ENCODE measurements around the gene ARMC8. TPM values are rescaled to one million over a fixed set of nuclear protein-coding genes. Genes with fewer than 3 reads are reported as not detected.
A peak's percentile ranks its signal among the peaks of the same experiment; 100 is the strongest.

The ARMC8 gene
- polyA plus RNA-seq, 4 donors: 41.9 to 51.1 (median 48.6) TPM

- no peak for DNase-seq (ENCODE audit: low read depth in 4 of 4, low spot score in 3 of 4)
Observed at GRCh38 chr3:138197058-138197457, 10.0 kb downstream of the ARMC8 start.

GRCh38 chr3:138197524-138197923, 10.4 kb downstream of the ARMC8 start:
- DNase-seq (ENCODE audit: low read depth in 4 of 4, low spot score in 3 of 4): no peak

GRCh38 chr3:138199851-138200250, 12.8 kb downstream of the ARMC8 start:
- no peak for DNase-seq (ENCODE audit: low read depth in 4 of 4, low spot score in 3 of 4)

- no peak for DNase-seq (ENCODE audit: low read depth in 4 of 4, low spot score in 3 of 4)
Observed at GRCh38 chr3:138200424-138200823, 13.3 kb downstream of the ARMC8 start.

- no peak for DNase-seq (ENCODE audit: low read depth in 4 of 4, low spot score in 3 of 4)
Observed at GRCh38 chr3:138202945-138203701, 16.0 kb downstream of the ARMC8 start.

GRCh38 chr3:138203938-138204337, 16.8 kb downstream of the ARMC8 start:
- no peak for DNase-seq (ENCODE audit: low read depth in 4 of 4, low spot score in 3 of 4)

- DNase-seq (ENCODE audit: low read depth in 4 of 4, low spot score in 3 of 4): no peak
Observed at GRCh38 chr3:138205527-138205926, 18.4 kb downstream of the ARMC8 start.

GRCh38 chr3:138206196-138206595, 19.1 kb downstream of the ARMC8 start:
- DNase-seq (ENCODE audit: low read depth in 4 of 4, low spot score in 3 of 4): no peak

GRCh38 chr3:138210528-138210927, 23.4 kb downstream of the ARMC8 start:
- DNase-seq (ENCODE audit: low read depth in 4 of 4, low spot score in 3 of 4): no peak

- DNase-seq (ENCODE audit: low read depth in 4 of 4, low spot score in 3 of 4): no peak
Observed at GRCh38 chr3:138213398-138214085, 26.4 kb downstream of the ARMC8 start.

- no peak for DNase-seq (ENCODE audit: low read depth in 4 of 4, low spot score in 3 of 4)
Observed at GRCh38 chr3:138219255-138219654, 32.2 kb downstream of the ARMC8 start.

- DNase-seq (ENCODE audit: low read depth in 4 of 4, low spot score in 3 of 4): no peak
Observed at GRCh38 chr3:138220242-138220641, 33.1 kb downstream of the ARMC8 start.

- no peak for DNase-seq (ENCODE audit: low read depth in 4 of 4, low spot score in 3 of 4)
Observed at GRCh38 chr3:138220788-138221187, 33.7 kb downstream of the ARMC8 start.

GRCh38 chr3:138222131-138222941, 35.2 kb downstream of the ARMC8 start:
- DNase-seq (ENCODE audit: low read depth in 4 of 4, low spot score in 3 of 4): peak in 1 of 4 donors; percentile 12

- DNase-seq (ENCODE audit: low read depth in 4 of 4, low spot score in 3 of 4): no peak
Observed at GRCh38 chr3:138222942-138223287, 35.8 kb downstream of the ARMC8 start.

- DNase-seq (ENCODE audit: low read depth in 4 of 4, low spot score in 3 of 4): no peak
Observed at GRCh38 chr3:138227650-138228049, 40.5 kb downstream of the ARMC8 start.

- DNase-seq (ENCODE audit: low read depth in 4 of 4, low spot score in 3 of 4): no peak
Observed at GRCh38 chr3:138230525-138230924, 43.4 kb downstream of the ARMC8 start.

- no peak for DNase-seq (ENCODE audit: low read depth in 4 of 4, low spot score in 3 of 4)
Observed at GRCh38 chr3:138232705-138233364, 45.7 kb downstream of the ARMC8 start.

GRCh38 chr3:138234401-138235179, 47.5 kb downstream of the ARMC8 start:
- no peak for DNase-seq (ENCODE audit: low read depth in 4 of 4, low spot score in 3 of 4)

GRCh38 chr3:138238711-138239110, 51.6 kb downstream of the ARMC8 start:
- no peak for DNase-seq (ENCODE audit: low read depth in 4 of 4, low spot score in 3 of 4)

All from right renal pelvis (tissue), 4 donors.